Ovary (tissue), 9 donors: ENCODE data around the gene ST7. TPM values are rescaled to one million over a fixed set of nuclear protein-coding genes. Genes with fewer than 3 reads are reported as not detected.

Experiments
- DNase-seq, 5 donors: peaks; one replicate each; pipeline ENCODE4 v3.0.0-alpha.2; 2019 to 2020
- H3K27ac ChIP-seq, 2 donors: fragments of 200-600 bp; one replicate each; pipeline versions ENCODE4 v1.5.1 to v1.8.0; 2019 to 2022
- H3K27me3 ChIP-seq: fragments of 200-600 bp; one replicate; pipeline ENCODE4 v1.8.0; 2022
- H3K36me3 ChIP-seq: fragments of 200-600 bp; sonication (generic); one replicate; pipeline ENCODE4 v1.5.1; 2019
- H3K4me1 ChIP-seq: one replicate; pipeline ENCODE4 v1.8.1; 2013; ENCODE audit warnings: mild to moderate bottlenecking, moderate library complexity; ENCODE audit not compliant: insufficient read depth
- H3K4me3 ChIP-seq: fragments of 200-600 bp; sonication (generic); one replicate; pipeline ENCODE4 v1.5.1; 2017
- H3K9me3 ChIP-seq, 2 donors: fragments of 200-600 bp in 1 of 2; sonication (generic) in 1 of 2; one replicate each; pipeline versions ENCODE4 v1.5.1 to v1.8.1; 2013 to 2019; ENCODE audit warnings: mild to moderate bottlenecking in 1 of 2, moderate library complexity in 1 of 2
- CTCF ChIP-seq, 3 donors: fragments of 450-650 bp in 2 of 3; fragments of 200-600 bp in 1 of 3; IDR thresholded peaks; one replicate each; pipeline versions ENCODE4 v1.5.1 to v1.8.0; 2016 to 2022; ENCODE audit warnings: antibody characterized with exemption in 3 of 3, mild to moderate bottlenecking in 1 of 3
- EP300 ChIP-seq: sonication (generic); formaldehyde crosslinking; IDR thresholded peaks from one replicate; pipeline ENCODE4 v1.6.1; 2017; ENCODE audit warnings: antibody characterized with exemption
- POLR2A ChIP-seq: fragments of 450-650 bp; IDR thresholded peaks from one replicate; pipeline ENCODE4 v1.6.1; 2017; ENCODE audit warnings: antibody characterized with exemption, mild to moderate bottlenecking, moderate library complexity
- WGBS, 3 donors: extraction: QIAGEN DNeasy Blood & Tissue Kit in 1 of 3; methylation state at CpG; one replicate each; pipeline versions ENCODE4 v1.1.5 to v1.1.7; 2013 to 2017; 5-methylcytosine and 5-hydroxymethylcytosine counted together
- intact Hi-C, 4 donors: fragments of 100-400 bp; cut with DNase I; formaldehyde crosslinking; loops; one replicate each; pipeline versions ENCODE4 v1.11.0 to v1.15.1; 2022 to 2023
- polyA plus RNA-seq, 2 donors: library from polyadenylated mRNA; stranded (reverse); fragments of 200-250 nt in 1 of 2; fragments of 350-450 nt in 1 of 2; fragmentation: Illumina TruSeq in 1 of 2; extraction: RNeasy Lipid Tissue Mini Kit (QIAGEN cat#74804) in 1 of 2; gene quantifications; one replicate each; pipeline ENCODE4 v1.2.3, GENCODE V29; 2013 to 2014
- total RNA-seq, 7 donors: library from RNA; depleted of rRNA in 2 of 7; stranded (reverse); fragments of >200 nt in 2 of 7; fragmentation: NEBNext Ultra II Directional in 3 of 7; extraction: Animal tissue kit (Norgen Biotek cat#: 25700) in 3 of 7; gene quantifications; one replicate each; pipeline versions ENCODE4 v1.1.0 to v1.2.4, GENCODE V29; 2016 to 2023
- donor health status: DM: no; HTN: no; CAD: no; lungs with moderate emphysema.
- donor health status: DM: no; HTN: no; CAD: no.
- donor health status: Bipolar disorder and iron deficiency.
- donor health status: DM: yes; HTN: yes; CAD: no.
- donor health status: DM: no; HTN: no; CAD: no.
- donor health status: DM: yes; HTN: yes; CAD: no.

The ST7 gene
- total and polyA plus RNA-seq, 9 donors, result 14.1 to 37.7 (median 18.8) TPM

DNA sequence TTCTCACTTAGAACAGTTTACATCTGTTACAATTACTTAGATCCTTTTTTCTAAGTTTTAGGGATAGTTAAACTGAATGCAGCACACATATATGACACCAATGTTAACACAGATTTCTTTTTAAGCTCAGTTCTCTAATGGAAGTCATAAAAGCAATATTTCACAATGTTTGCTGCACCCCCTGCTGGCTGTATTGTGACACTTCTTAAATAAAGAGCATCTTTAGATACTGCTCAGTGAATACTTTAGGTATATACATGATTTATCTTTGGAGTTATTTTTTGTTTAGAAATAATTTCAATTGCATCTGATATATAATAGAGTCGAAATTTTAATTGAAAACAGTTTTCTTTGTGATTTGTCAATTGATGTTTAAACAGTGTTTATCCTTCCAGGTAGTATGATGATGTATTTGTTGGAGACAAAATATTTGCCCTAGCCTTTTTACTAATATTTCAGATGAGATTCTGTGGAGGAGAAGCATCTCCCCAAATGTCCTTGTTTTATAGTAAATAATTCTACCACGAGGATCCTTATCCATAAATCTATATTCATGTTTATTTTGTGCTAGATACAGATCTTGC lies 174.4 kb downstream of the ST7 start:
- peak in 4 of 5 donors; percentile 11 to 60 (median 39) for DNase-seq
- H3K36me3 ChIP-seq, result no peaks in the 10 kb centered on the region
- H3K27ac ChIP-seq, result no peak overlapping the region
- no peaks in the 10 kb centered on the region for H3K4me1 ChIP-seq
- TF ChIP-seq CTCF (IDR thresholded peaks at IDR 0.05) (peak; percentile 56 to 67 (median 61)), EP300 (no peak)
- WGBS, 3 donors, result 25 to 36% (median 29%) methylated on average over 2 of the region's 2 CpGs
- intact Hi-C loops, result loop anchor here in 2 of 4 donors (5.0 to 10.0 kb wide), 2 partner anchors 193 to 195 kb away; no protein-coding TSS in a partner anchor
- H3K27me3 ChIP-seq, result no peaks in the 10 kb centered on the region
- no peaks in the 10 kb centered on the region for H3K9me3 ChIP-seq
- H3K4me3 ChIP-seq, result no peak overlapping the region

DNA sequence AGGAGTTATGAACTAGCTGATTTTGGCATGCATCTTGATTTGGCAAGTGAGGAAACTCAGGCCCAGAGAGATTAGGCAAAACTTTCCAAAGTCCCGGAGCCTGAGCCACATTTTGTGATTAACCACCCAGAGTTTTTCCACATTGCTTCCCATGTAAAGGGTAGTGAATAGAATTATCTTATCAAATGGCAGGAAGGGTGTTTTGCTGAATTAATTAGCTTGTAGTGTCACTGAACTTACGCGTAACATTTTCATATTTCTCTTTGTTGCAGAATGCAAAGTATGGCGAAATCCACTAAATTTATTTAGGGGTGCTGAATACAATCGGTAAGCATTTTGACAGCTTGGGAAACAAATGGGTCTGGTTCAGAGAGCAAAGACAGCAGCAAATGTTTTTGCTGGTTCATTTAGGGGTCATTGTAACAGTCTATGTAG lies 176.2 kb downstream of the ST7 start:
- no peak overlapping the region for H3K4me3 ChIP-seq
- TF ChIP-seq CTCF (IDR thresholded peaks at IDR 0.05) (no peak), EP300 (no peak), POLR2A (no peak)
- DNase-seq, result no peak

DNA sequence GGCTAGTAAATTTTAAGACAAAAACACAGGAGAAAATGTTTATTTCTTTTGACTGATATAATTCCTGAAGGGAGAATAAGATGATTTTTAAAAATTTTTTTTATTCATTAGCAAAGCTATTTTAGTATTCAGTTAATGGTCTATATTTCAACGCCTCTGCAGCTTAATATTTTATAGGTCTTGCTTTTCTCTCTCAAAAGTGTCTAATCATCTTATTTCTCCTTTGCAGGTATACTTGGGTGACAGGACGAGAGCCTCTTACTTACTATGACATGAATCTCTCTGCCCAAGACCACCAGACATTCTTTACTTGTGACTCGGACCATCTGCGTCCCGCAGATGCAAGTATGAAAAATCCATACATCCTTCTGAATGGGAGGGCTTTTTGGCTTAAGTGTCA lies 177.0 kb downstream of the ST7 start:
- TF ChIP-seq CTCF (IDR thresholded peaks at IDR 0.05) (no peak), EP300 (no peak), POLR2A (no peak)
- Histone ChIP-seq H3K36me3 (no peaks in the 10 kb centered on the region), H3K27me3 (no peaks in the 10 kb centered on the region), H3K4me3 (no peak overlapping the region), H3K27ac (no peak overlapping the region), H3K9me3 (no peaks in the 10 kb centered on the region), H3K4me1 (no peaks in the 10 kb centered on the region)
- intact Hi-C loops, result no loop called here
- no peak for DNase-seq
- WGBS, 3 donors, result 93 to 98% (median 98%) methylated on average over 5 of the region's 5 CpGs

More for the DNA sequence above, 176.2 kb downstream of the ST7 start:
- H3K4me1 ChIP-seq, result no peaks in the 10 kb centered on the region
- no peak overlapping the region for H3K27ac ChIP-seq
- 15 to 22% (median 16%) methylated on average over 5 of the region's 5 CpGs for WGBS, 3 donors
- no peaks in the 10 kb centered on the region for H3K9me3 ChIP-seq
- H3K27me3 ChIP-seq, result no peaks in the 10 kb centered on the region
- intact Hi-C loops, result loop anchor here in 2 of 4 donors (5.0 to 10.0 kb wide), 2 partner anchors 195 to 197 kb away; no protein-coding TSS in a partner anchor
- H3K36me3 ChIP-seq, result no peaks in the 10 kb centered on the region

GRCh38 chr7:117132321-117133120 lies 179.2 kb downstream of the ST7 start:
- Histone ChIP-seq H3K27ac (no peak overlapping the region), H3K9me3 (no peaks in the 10 kb centered on the region), H3K36me3 (no peaks in the 10 kb centered on the region), H3K4me1 (no peaks in the 10 kb centered on the region), H3K4me3 (no peak overlapping the region), H3K27me3 (no peaks in the 10 kb centered on the region)
- 89 to 97% (median 93%) methylated on average over 6 of the region's 6 CpGs for WGBS, 3 donors
- no peak for TF ChIP-seq EP300
- TF ChIP-seq POLR2A, result no peak
- TF ChIP-seq CTCF (IDR thresholded peaks at IDR 0.05), result no peak
- DNase-seq, result no peak
- intact Hi-C loops, result no loop called here
